HG03378 (cell line): Measurements from ENCODE around the gene DHTKD1.

Experiments used
- ATAC-seq: cut with Tn5 transposase; IDR thresholded peaks from one replicate; pipeline ENCODE4 v1.9.1; 2021; ENCODE audit warnings: mild to moderate bottlenecking, moderate library complexity; ENCODE audit not compliant: unreplicated experiment

The DHTKD1 gene

GRCh38 chr10:12068449-12069269, at the start of gene DHTKD1:
Gene DHTKD1 (plus strand): TSS chr10:12068954. CDS start chr10:12069034, 80 bp downstream.
- ATAC-seq = peak; percentile 96

GRCh38 chr10:12019283-12019971, 49.3 kb upstream of the DHTKD1 start:
- no peak for ATAC-seq

GRCh38 chr10:12020574-12020973, 48.2 kb upstream of the DHTKD1 start:
- ATAC-seq = no peak

- peak; percentile 42 for ATAC-seq
These were observed 46.0 kb upstream of the DHTKD1 start for GRCh38 chr10:12022580-12023257.

- no peak for ATAC-seq
These were observed 43.2 kb upstream of the DHTKD1 start for GRCh38 chr10:12025591-12025990.

GRCh38 chr10:12027539-12027938, 41.2 kb upstream of the DHTKD1 start:
- peak; percentile 91 for ATAC-seq

GRCh38 chr10:12031404-12031803, 37.4 kb upstream of the DHTKD1 start:
- no peak for ATAC-seq

- ATAC-seq = no peak
These were observed 32.6 kb upstream of the DHTKD1 start for GRCh38 chr10:12036073-12036655.

GRCh38 chr10:12041766-12042408, 26.9 kb upstream of the DHTKD1 start:
- ATAC-seq = no peak

GRCh38 chr10:12042409-12042796, 26.4 kb upstream of the DHTKD1 start:
- ATAC-seq = no peak

- ATAC-seq = peak; percentile 48
These were observed 25.7 kb upstream of the DHTKD1 start, which contains the start of gene UPF2 for GRCh38 chr10:12042797-12043651. Gene UPF2 (minus strand): TSS chr10:12042809. CDS start chr10:12035423, 7,386 bp downstream.

GRCh38 chr10:12045596-12045995, 23.2 kb upstream of the DHTKD1 start:
- ATAC-seq = no peak

- ATAC-seq = peak; percentile 25
These were observed 20.2 kb upstream of the DHTKD1 start for GRCh38 chr10:12048547-12048946.

GRCh38 chr10:12050528-12050927, 18.2 kb upstream of the DHTKD1 start:
- no peak for ATAC-seq

- no peak for ATAC-seq
These were observed 17.5 kb upstream of the DHTKD1 start for GRCh38 chr10:12051241-12051640.

- no peak for ATAC-seq
These were observed 13.0 kb upstream of the DHTKD1 start for GRCh38 chr10:12055732-12056131.

- ATAC-seq = no peak
These were observed 12.0 kb upstream of the DHTKD1 start for GRCh38 chr10:12056748-12057147.

- ATAC-seq = no peak
These were observed 7.6 kb upstream of the DHTKD1 start for GRCh38 chr10:12061124-12061523.

GRCh38 chr10:12062754-12063482, 5.8 kb upstream of the DHTKD1 start:
- ATAC-seq = no peak
